ENCODE results near the gene GAB2.
"Not testable (repeated sequence)": the region's sequence is repeated elsewhere in the genome, so short reads cannot be mapped to it uniquely, and the experiment has no call there.

Gene GAB2

GRCh38 chr11:78276311-78276710 lies 141.3 kb downstream of the GAB2 start:
- no peak overlapping the region for H3K4me3 ChIP-seq
- TF ChIP-seq CTCF (IDR thresholded peaks at IDR 0.05): no peak
- no peak for DNase-seq (ENCODE audit: low spot score)
- H3K27ac ChIP-seq: no peak overlapping the region

DNA sequence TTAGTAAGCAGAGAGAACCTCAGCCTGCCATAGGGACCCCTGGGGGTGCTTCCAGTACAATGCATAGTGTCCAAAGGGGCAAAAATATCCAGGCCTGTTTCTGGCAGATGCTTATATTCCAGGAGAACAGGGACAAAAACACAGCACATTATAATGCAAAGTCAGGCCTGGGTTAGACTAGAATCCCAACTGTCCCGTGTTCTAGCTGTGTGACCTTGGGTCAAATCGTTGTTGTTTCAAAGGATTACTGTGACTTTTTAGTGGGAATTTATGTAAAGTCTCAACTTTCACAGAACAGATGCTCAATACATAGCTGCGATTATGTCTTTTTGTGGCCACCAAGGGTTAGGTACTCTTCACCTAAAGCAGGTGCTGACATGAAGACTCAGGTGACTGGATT lies 142.9 kb downstream of the GAB2 start:
- no peak for DNase-seq (ENCODE audit: low spot score)

GRCh38 chr11:78272625-78273269 lies 144.9 kb downstream of the GAB2 start:
- not testable (repeated sequence) for H3K4me3 ChIP-seq; DNase-seq (ENCODE audit: low spot score); H3K27ac ChIP-seq

More for the DNA sequence above, 142.9 kb downstream of the GAB2 start:
- no peak for TF ChIP-seq CTCF (IDR thresholded peaks at IDR 0.05)
- Histone ChIP-seq H3K27ac (no peak overlapping the region), H3K4me3 (no peak overlapping the region)

- not testable (repeated sequence) for DNase-seq (ENCODE audit: low spot score); H3K4me3 ChIP-seq; H3K27ac ChIP-seq
These were observed 145.8 kb downstream of the GAB2 start for GRCh38 chr11:78271801-78272200.

DNA sequence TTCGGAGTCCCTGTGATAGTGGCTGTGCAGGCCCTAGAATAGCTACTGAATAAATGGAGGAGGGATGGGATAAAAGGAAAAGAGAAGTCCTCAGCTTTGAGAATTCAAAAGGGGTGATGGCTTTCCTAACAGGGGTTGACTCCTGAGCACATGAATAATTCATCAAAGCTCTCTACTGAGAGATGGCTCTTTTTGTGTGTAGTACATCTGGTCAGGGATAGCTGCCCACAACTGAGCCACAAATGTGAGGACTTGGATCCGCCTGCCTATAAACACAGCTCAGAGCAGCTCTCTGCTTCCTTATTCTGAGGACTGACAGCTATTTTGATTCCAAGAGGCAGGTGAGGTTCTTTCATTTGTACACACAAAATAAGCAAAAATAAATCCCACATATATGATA lies 146.6 kb downstream of the GAB2 start:
- Histone ChIP-seq H3K4me3 (no peak overlapping the region), H3K27ac (no peak overlapping the region)
- no peak for DNase-seq (ENCODE audit: low spot score)
- no peak for TF ChIP-seq CTCF (IDR thresholded peaks at IDR 0.05)

- no peak overlapping the region for H3K4me3 ChIP-seq
- no peak for TF ChIP-seq CTCF (IDR thresholded peaks at IDR 0.05)
- H3K27ac ChIP-seq: peak overlapping the region; percentile 65 to 82
- DNase-seq (ENCODE audit: low spot score): no peak
These were observed 147.8 kb downstream of the GAB2 start for GRCh38 chr11:78269806-78270205.

- TF ChIP-seq CTCF (IDR thresholded peaks at IDR 0.05): no peak
- H3K27ac ChIP-seq: peak overlapping the region; percentile 65 to 82
- DNase-seq (ENCODE audit: low spot score): no peak
- H3K4me3 ChIP-seq: peak overlapping the region; percentile 17
These were observed 148.8 kb downstream of the GAB2 start for GRCh38 chr11:78268591-78269410.

DNA sequence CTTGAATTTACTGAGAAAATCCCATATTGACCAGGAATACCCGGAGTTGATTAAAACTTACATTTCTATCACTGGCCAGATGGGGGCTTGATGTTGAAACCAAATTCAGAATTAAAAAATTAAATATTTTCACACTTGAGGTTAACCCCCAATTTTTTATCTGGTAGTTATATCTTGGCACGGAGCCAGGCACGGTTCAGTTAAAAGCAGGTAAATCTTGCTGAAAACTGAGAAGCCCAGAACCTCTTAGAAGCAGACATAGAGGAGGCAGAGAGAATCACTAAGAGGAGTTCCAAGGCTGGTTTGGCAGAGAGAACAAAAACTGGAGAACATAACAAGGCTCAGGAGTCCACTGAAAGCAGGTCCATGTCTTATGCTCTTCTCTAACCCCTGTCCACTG lies 151.2 kb downstream of the GAB2 start:
- H3K4me3 ChIP-seq: no peak overlapping the region
- H3K27ac ChIP-seq: peak overlapping the region in 1 of 2 donors; percentile 36
- no peak for TF ChIP-seq CTCF (IDR thresholded peaks at IDR 0.05)
- no peak for DNase-seq (ENCODE audit: low spot score)

All from coronary artery (tissue), 2 donors.